GM18520 (cell line): Measurements from ENCODE around the gene CCAR1.
"Not testable (repeated sequence)": the region's sequence is repeated elsewhere in the genome, so short reads cannot be mapped to it uniquely, and the experiment has no call there.

ENCODE experiments used
- ATAC-seq: cut with Tn5 transposase; IDR thresholded peaks from one replicate; pipeline ENCODE4 v1.9.1; 2021; ENCODE audit not compliant: unreplicated experiment

Gene CCAR1

GRCh38 chr10:68826764-68827591 is 105.9 kb downstream of the CCAR1 start, which contains the start of gene STOX1:
TSS of gene STOX1 (plus strand) at chr10:68827531. CDS start at chr10:68827624, 93 bp downstream.
- ATAC-seq, result no peak

- ATAC-seq, result not testable (repeated sequence)
These were observed 106.5 kb downstream of the CCAR1 start for GRCh38 chr10:68827592-68827959.

GRCh38 chr10:68828083-68828601 is 107.1 kb downstream of the CCAR1 start:
- ATAC-seq, result not testable (repeated sequence)

GRCh38 chr10:68828833-68829232 is 107.8 kb downstream of the CCAR1 start:
- no peak for ATAC-seq

- ATAC-seq, result no peak
These were observed 108.5 kb downstream of the CCAR1 start for GRCh38 chr10:68829521-68829920.

- no peak for ATAC-seq
These were observed 108.9 kb downstream of the CCAR1 start for GRCh38 chr10:68829952-68830351.

- ATAC-seq, result no peak
These were observed 111.0 kb downstream of the CCAR1 start for GRCh38 chr10:68831961-68832455.

GRCh38 chr10:68832601-68833000 is 111.6 kb downstream of the CCAR1 start:
- no peak for ATAC-seq

GRCh38 chr10:68837626-68838322 is 116.7 kb downstream of the CCAR1 start:
- ATAC-seq, result no peak

GRCh38 chr10:68840650-68841049 is 119.6 kb downstream of the CCAR1 start:
- ATAC-seq, result not testable (repeated sequence)
